ENCODE measurements around the gene ENHO.

ENHO gene

GRCh38 chr9:34522971-34523797 lies at the start of gene ENHO:
Gene ENHO (minus strand): TSS chr9:34522990. CDS start chr9:34521695, 1,295 bp downstream.
- peak; percentile 66 to 96 for DNase-seq

GRCh38 chr9:34572092-34572491 lies 49.3 kb upstream of the ENHO start:
- DNase-seq: peak in 1 of 2 experiments; percentile 22

- peak in 1 of 2 experiments; percentile 42 for DNase-seq
Observed at GRCh38 chr9:34571481-34571810, 48.7 kb upstream of the ENHO start.

GRCh38 chr9:34570809-34571480 lies 48.2 kb upstream of the ENHO start:
- peak in 1 of 2 experiments; percentile 42 for DNase-seq

GRCh38 chr9:34570376-34570775 lies 47.6 kb upstream of the ENHO start:
- peak in 1 of 2 experiments; percentile 58 for DNase-seq

- DNase-seq: no peak
Observed at GRCh38 chr9:34568774-34569173, 46.0 kb upstream of the ENHO start.

GRCh38 chr9:34568133-34568532 lies 45.3 kb upstream of the ENHO start:
- no peak for DNase-seq

- no peak for DNase-seq
Observed at GRCh38 chr9:34566972-34567371, 44.2 kb upstream of the ENHO start.

- no peak for DNase-seq
Observed at GRCh38 chr9:34566322-34566721, 43.5 kb upstream of the ENHO start.

- DNase-seq: no peak
Observed at GRCh38 chr9:34565856-34566255, 43.1 kb upstream of the ENHO start.

- DNase-seq: no peak
Observed at GRCh38 chr9:34564617-34565016, 41.8 kb upstream of the ENHO start.

- no peak for DNase-seq
Observed at GRCh38 chr9:34563262-34563661, 40.5 kb upstream of the ENHO start.

- DNase-seq: peak in 1 of 2 experiments; percentile 13
Observed at GRCh38 chr9:34562135-34562745, 39.5 kb upstream of the ENHO start.

- DNase-seq: no peak
Observed at GRCh38 chr9:34560599-34561214, 37.9 kb upstream of the ENHO start.

- DNase-seq: no peak
Observed at GRCh38 chr9:34559624-34560455, 37.0 kb upstream of the ENHO start.

GRCh38 chr9:34558919-34559623 lies 36.3 kb upstream of the ENHO start:
- no peak for DNase-seq

GRCh38 chr9:34558364-34558763 lies 35.6 kb upstream of the ENHO start:
- no peak for DNase-seq

GRCh38 chr9:34557426-34558321 lies 34.9 kb upstream of the ENHO start:
- no peak for DNase-seq

- no peak for DNase-seq
Observed at GRCh38 chr9:34556949-34557348, 34.2 kb upstream of the ENHO start.

- no peak for DNase-seq
Observed at GRCh38 chr9:34555936-34556525, 33.2 kb upstream of the ENHO start.
